OCI-LY7 (cell line): ENCODE measurements around the gene TPK1. TPM values are rescaled to one million over a fixed set of nuclear protein-coding genes. Genes with fewer than 3 reads are reported as not detected.

Experiments used
- BruUV-seq: library from RNA; stranded (reverse); fragments of 400-500 nt; replicated peaks from 2 replicates; lab custom pipeline; 2021; lab: Mats Ljungman, UMichigan
- CTCF ChIA-PET: fragments of 300-600 bp; sonication (Branson Sonifier 250); formaldehyde crosslinking; loops from one replicate; lab custom pipeline; 2022; ENCODE audit warnings: antibody characterized with exemption; ENCODE audit not compliant: unreplicated experiment; lab: Charles Lee
- POLR2A ChIA-PET: fragments of 300-600 bp; sonication (Branson Sonifier 250); formaldehyde crosslinking; loops from one replicate; lab custom pipeline; 2022; ENCODE audit warnings: antibody characterized with exemption; lab: Charles Lee
- DNase-seq: peaks from one replicate; pipeline ENCODE4 v3.0.0-alpha.2; 2015; ENCODE audit warnings: low spot score
- H2AFZ ChIP-seq: fragments of 200-600 bp; sonication (generic), shearing (Covaris generic); 2 replicates; pipeline ENCODE4 v1.6.1; 2014; ENCODE audit warnings: mild to moderate bottlenecking, antibody characterized with exemption, low read length, moderate library complexity
- H3K27ac ChIP-seq: fragments of 200-600 bp; sonication (generic); 2 replicates; pipeline ENCODE4 v1.5.1; 2014; ENCODE audit warnings: mixed run types, low read depth, mild to moderate bottlenecking, moderate library complexity, low read length, inconsistent platforms; ENCODE audit not compliant: poor library complexity, severe bottlenecking
- H3K36me3 ChIP-seq: fragments of 200-600 bp; sonication (generic); 2 replicates; pipeline ENCODE4 v1.6.1; 2014; ENCODE audit warnings: mild to moderate bottlenecking, antibody characterized with exemption, low read length, moderate library complexity, mixed read lengths; ENCODE audit not compliant: insufficient read depth
- H3K4me1 ChIP-seq: fragments of 200-600 bp; sonication (generic); 2 replicates; pipeline ENCODE4 v1.5.1; 2014; ENCODE audit warnings: mild to moderate bottlenecking, low read length; ENCODE audit not compliant: insufficient read depth, poor library complexity, severe bottlenecking
- H3K4me2 ChIP-seq: fragments of 200-600 bp; sonication (generic); 2 replicates; pipeline ENCODE4 v1.6.1; 2014; ENCODE audit warnings: mild to moderate bottlenecking, low read length
- H3K4me3 ChIP-seq: fragments of 200-600 bp; sonication (generic); 2 replicates; pipeline ENCODE4 v1.5.1; 2014; ENCODE audit warnings: mild to moderate bottlenecking, low read depth, low read length; ENCODE audit not compliant: poor library complexity, severe bottlenecking
- H3K79me2 ChIP-seq: fragments of 200-600 bp; sonication (generic); 2 replicates; pipeline ENCODE4 v1.6.1; 2016; ENCODE audit warnings: low read depth, mild to moderate bottlenecking, low read length, moderate library complexity, mixed read lengths; ENCODE audit not compliant: insufficient read depth
- H3K9me2 ChIP-seq: fragments of 200-600 bp; sonication (generic); 2 replicates; pipeline ENCODE4 v1.6.1; 2016; ENCODE audit warnings: mild to moderate bottlenecking, low read length, mixed read lengths; ENCODE audit not compliant: insufficient read depth
- H3K9me3 ChIP-seq: fragments of 200-600 bp; sonication (generic); 2 replicates; pipeline ENCODE4 v1.6.1; 2014; ENCODE audit warnings: mild to moderate bottlenecking, mixed run types, low read length, mixed read lengths
- H4K20me1 ChIP-seq: fragments of 200-600 bp; sonication (generic); 2 replicates; pipeline ENCODE4 v1.6.1; 2014; ENCODE audit warnings: mild to moderate bottlenecking, antibody characterized with exemption, low read length, moderate library complexity, mixed read lengths; ENCODE audit not compliant: insufficient read depth
- CTCF ChIP-seq: fragments of 200-600 bp; sonication (generic); conservative IDR thresholded peaks from 2 replicates; pipeline ENCODE4 v1.5.1; 2014; ENCODE audit warnings: mild to moderate bottlenecking, antibody characterized with exemption, low read length, moderate library complexity, mixed read lengths
- EZH2phosphoT487 ChIP-seq: fragments of 200-600 bp; sonication (generic); IDR thresholded peaks from 2 replicates; pipeline ENCODE4 v1.6.1; 2018; ENCODE audit warnings: low read depth, borderline replicate concordance, mild to moderate bottlenecking, mixed run types, antibody characterized with exemption, low read length, moderate library complexity, mixed read lengths
- intact Hi-C: fragments of 100-400 bp; cut with micrococcal nuclease; formaldehyde crosslinking; loops from one replicate; pipeline ENCODE4 v1.10.0; 2022; ENCODE audit not compliant: unreplicated experiment
- total RNA-seq, 2 experiments: library from RNA; depleted of rRNA in 1 of 2; stranded (reverse); fragments of >200 nt in 1 of 2; shearing (Covaris generic) in 1 of 2; gene quantifications; 2 replicates each; pipeline ENCODE4 v1.2.3, GENCODE V29; 2014 to 2022

Gene TPK1
- total RNA-seq, 2 experiments from 2014 or later = 6.7 to 12.5 TPM

GRCh38 chr7:144500225-144500624, 335.6 kb downstream of the TPK1 start:
- CTCF ChIA-PET = no interaction called here
- no peak for DNase-seq
- H3K9me3 ChIP-seq = no peaks in the 10 kb centered on the region
- no peak overlapping the region for H3K4me3 ChIP-seq
- H3K9me2 ChIP-seq = no peaks in the 10 kb centered on the region
- H3K36me3 ChIP-seq = no peaks in the 10 kb centered on the region
- BruUV-seq = no TSS peak
- POLR2A ChIA-PET = interaction anchor here (1.2 kb wide), 1 partner anchor 10 kb away, joined by 3 read pairs; no protein-coding TSS in a partner anchor
- no peak overlapping the region for H3K27ac ChIP-seq
- no peaks in the 10 kb centered on the region for H4K20me1 ChIP-seq
- no peaks in the 10 kb centered on the region for H3K79me2 ChIP-seq
- no peak overlapping the region for H3K4me2 ChIP-seq
- TF ChIP-seq EZH2phosphoT487 = no peak
- no peak for TF ChIP-seq CTCF
- no peaks in the 10 kb centered on the region for H3K4me1 ChIP-seq
- intact Hi-C loops = no loop called here
- no peak overlapping the region for H2AFZ ChIP-seq

- ChIA-PET CTCF (no interaction called here), POLR2A (interaction anchor here (0.6 kb wide), 1 partner anchor 561 kb away, joined by 4 read pairs; no protein-coding TSS in a partner anchor)
- H4K20me1 ChIP-seq = no peaks in the 10 kb centered on the region
- no peaks in the 10 kb centered on the region for H3K79me2 ChIP-seq
- no peaks in the 10 kb centered on the region for H3K4me1 ChIP-seq
- no peaks in the 10 kb centered on the region for H3K36me3 ChIP-seq
- H3K9me2 ChIP-seq = no peaks in the 10 kb centered on the region
- H2AFZ ChIP-seq = no peak overlapping the region
- DNase-seq = no peak
- TF ChIP-seq CTCF = no peak
- no peak for TF ChIP-seq EZH2phosphoT487
- intact Hi-C loops = no loop called here
- BruUV-seq = no TSS peak
- H3K9me3 ChIP-seq = no peaks in the 10 kb centered on the region
- H3K4me3 ChIP-seq = no peak overlapping the region
- no peak overlapping the region for H3K4me2 ChIP-seq
- no peak overlapping the region for H3K27ac ChIP-seq
These were observed 338.6 kb downstream of the TPK1 start for GRCh38 chr7:144497282-144497681.

- no peaks in the 10 kb centered on the region for H4K20me1 ChIP-seq
- no peak overlapping the region for H3K4me3 ChIP-seq
- no peaks in the 10 kb centered on the region for H3K79me2 ChIP-seq
- no TSS peak for BruUV-seq
- DNase-seq = no peak
- H3K36me3 ChIP-seq = no peaks in the 10 kb centered on the region
- ChIA-PET CTCF (no interaction called here), POLR2A (no interaction called here)
- intact Hi-C loops = no loop called here
- no peak overlapping the region for H3K27ac ChIP-seq
- no peaks in the 10 kb centered on the region for H3K4me1 ChIP-seq
- H3K9me2 ChIP-seq = no peaks in the 10 kb centered on the region
- no peaks in the 10 kb centered on the region for H3K9me3 ChIP-seq
- no peak for TF ChIP-seq CTCF
- no peak for TF ChIP-seq EZH2phosphoT487
- H3K4me2 ChIP-seq = no peak overlapping the region
- H2AFZ ChIP-seq = no peak overlapping the region
These were observed 341.5 kb downstream of the TPK1 start for GRCh38 chr7:144494355-144494754.
